ENCODE measurements around the gene SLC12A4.
A peak's percentile ranks its signal among the peaks of the same experiment; 100 is the strongest.
"Not testable (repeated sequence)": the region's sequence is repeated elsewhere in the genome, so short reads cannot be mapped to it uniquely, and the experiment has no call there.

Gene SLC12A4

GRCh38 chr16:67941469-67942199 lies 26.8 kb downstream of the SLC12A4 start:
- DNase-seq (ENCODE audit: low read depth), result no peak

GRCh38 chr16:67940446-67941089 lies 27.9 kb downstream of the SLC12A4 start:
- no peak for DNase-seq (ENCODE audit: low read depth)

GRCh38 chr16:67939507-67940445 lies 28.7 kb downstream of the SLC12A4 start:
- DNase-seq (ENCODE audit: low read depth), result no peak

- not testable (repeated sequence) for DNase-seq (ENCODE audit: low read depth)
These were observed 30.7 kb downstream of the SLC12A4 start for GRCh38 chr16:67937713-67938112.

GRCh38 chr16:67936880-67937605 lies 31.4 kb downstream of the SLC12A4 start:
- DNase-seq (ENCODE audit: low read depth), result peak; percentile 66

- peak; percentile 29 for DNase-seq (ENCODE audit: low read depth)
These were observed 32.1 kb downstream of the SLC12A4 start, which contains the start of gene PSMB10 for GRCh38 chr16:67936124-67936879. PSMB10 (minus strand) TSS chr16:67936850; CDS start chr16:67936749, 101 bp downstream.

- peak; percentile 93 for DNase-seq (ENCODE audit: low read depth)
These were observed 32.9 kb downstream of the SLC12A4 start for GRCh38 chr16:67935402-67936123.

- DNase-seq (ENCODE audit: low read depth), result no peak
These were observed 33.4 kb downstream of the SLC12A4 start for GRCh38 chr16:67935101-67935401.

GRCh38 chr16:67934306-67935100 lies 33.9 kb downstream of the SLC12A4 start:
- DNase-seq (ENCODE audit: low read depth), result no peak

- DNase-seq (ENCODE audit: low read depth), result no peak
These were observed 34.6 kb downstream of the SLC12A4 start for GRCh38 chr16:67933805-67934204.

GRCh38 chr16:67932462-67932840 lies 36.0 kb downstream of the SLC12A4 start:
- DNase-seq (ENCODE audit: low read depth), result no peak

GRCh38 chr16:67931712-67932461 lies 36.5 kb downstream of the SLC12A4 start, which contains the start of gene CTRL:
CTRL (minus strand) TSS chr16:67931862; CDS start chr16:67931852, 10 bp downstream.
- DNase-seq (ENCODE audit: low read depth), result no peak

GRCh38 chr16:67930678-67931211 lies 37.7 kb downstream of the SLC12A4 start:
- no peak for DNase-seq (ENCODE audit: low read depth)

- DNase-seq (ENCODE audit: low read depth), result no peak
These were observed 38.2 kb downstream of the SLC12A4 start for GRCh38 chr16:67930191-67930590.

GRCh38 chr16:67928561-67929364 lies 39.7 kb downstream of the SLC12A4 start:
- peak; percentile 63 for DNase-seq (ENCODE audit: low read depth)

- DNase-seq (ENCODE audit: low read depth), result no peak
These were observed 40.3 kb downstream of the SLC12A4 start for GRCh38 chr16:67928147-67928546.

GRCh38 chr16:67927131-67927941 lies 41.1 kb downstream of the SLC12A4 start:
- no peak for DNase-seq (ENCODE audit: low read depth)
